DMS153 treated with DMSO at 0.1 percent for 48 hours (cell line): ENCODE data around the gene MAP3K14.

Experiments used
- DNase-seq: peaks from one replicate; lab custom pipeline; 2025; ENCODE audit not compliant: unreplicated experiment; lab: John Stamatoyannopoulos, UW

MAP3K14 gene

DNA sequence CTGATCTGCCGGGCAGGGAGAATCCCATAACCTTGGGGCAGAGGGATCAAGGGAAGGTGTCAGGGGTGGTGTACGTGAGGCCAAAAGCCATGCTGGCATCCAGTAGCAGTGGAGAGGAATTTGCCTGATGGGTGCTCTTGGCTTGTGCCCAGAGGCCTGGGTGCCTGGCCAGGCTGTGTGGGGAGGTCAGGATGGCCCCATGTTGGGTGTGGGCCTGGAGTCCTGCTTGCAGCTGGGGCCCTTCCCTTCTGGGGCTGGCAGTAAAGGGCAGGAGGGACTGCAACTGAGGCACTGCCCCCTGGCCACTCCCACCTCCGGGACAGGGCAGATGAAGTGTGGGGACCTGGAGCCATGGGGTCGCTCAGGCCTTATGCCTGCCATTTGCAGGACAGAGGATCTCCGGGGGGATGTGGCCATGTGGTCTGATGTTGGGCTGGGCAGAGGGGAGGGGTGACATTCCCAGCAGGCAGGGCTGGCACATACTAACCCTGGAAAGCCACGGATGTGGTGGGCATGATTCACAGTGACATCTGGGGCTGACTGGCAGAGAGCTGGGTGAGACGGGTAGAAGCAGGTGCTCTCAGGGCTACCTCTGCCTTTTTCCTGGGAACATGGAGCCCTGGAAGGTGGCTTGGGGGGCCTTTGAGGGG lies 91.6 kb downstream of the MAP3K14 start:
- DNase-seq: no peak

GRCh38 chr17:45224671-45225050 lies 92.2 kb downstream of the MAP3K14 start:
- DNase-seq: no peak

DNA sequence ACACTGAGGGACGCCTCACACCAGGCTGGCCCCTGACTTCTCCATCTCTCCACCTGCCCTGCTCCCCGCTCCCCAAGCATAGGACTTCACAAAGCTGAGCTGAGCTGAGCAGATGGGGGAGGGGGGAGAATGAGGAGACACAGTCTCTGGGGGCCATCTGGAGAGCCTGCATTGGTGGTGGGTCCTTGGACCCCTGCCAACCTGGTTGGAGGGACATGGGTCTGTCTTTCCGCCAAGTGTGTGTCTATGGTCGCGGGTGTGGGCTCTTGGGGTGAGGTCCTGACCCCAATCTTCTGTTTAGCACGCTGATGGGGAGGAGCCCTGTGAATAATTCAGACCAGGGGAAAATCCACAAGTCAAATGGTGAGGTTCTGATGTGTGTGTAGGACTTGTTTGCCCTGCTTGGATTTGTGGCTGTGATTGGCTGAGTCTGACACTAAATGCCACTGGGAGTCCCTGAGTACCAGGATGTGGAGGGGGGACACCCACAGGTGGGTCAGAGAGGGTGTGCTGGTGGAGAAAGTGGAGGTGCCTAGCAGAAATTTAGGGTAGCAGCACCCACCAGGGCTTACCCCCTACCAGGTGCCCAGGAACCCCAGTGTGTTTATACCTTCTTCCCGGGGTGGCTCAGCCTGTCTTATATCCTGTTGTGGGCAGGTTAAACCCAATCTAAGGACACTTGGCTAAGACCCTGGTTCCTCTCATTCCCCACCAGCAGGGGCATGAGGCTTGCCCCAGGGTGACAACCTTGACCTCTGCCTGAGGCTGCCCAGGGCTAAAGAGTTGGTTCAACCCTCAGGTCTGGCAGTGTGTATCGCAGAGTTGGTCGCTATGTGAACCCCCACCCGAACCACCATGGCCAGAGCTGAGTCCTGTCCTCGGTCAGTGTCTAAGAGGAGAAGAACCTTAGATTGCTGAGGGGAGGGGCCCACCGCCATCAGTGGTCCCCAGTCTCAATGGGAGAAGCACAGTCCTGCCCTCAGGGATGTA lies 93.0 kb downstream of the MAP3K14 start:
- no peak for DNase-seq

- no peak for DNase-seq
Observed at GRCh38 chr17:45222996-45223538, 93.8 kb downstream of the MAP3K14 start.

GRCh38 chr17:45222289-45222995 lies 94.4 kb downstream of the MAP3K14 start:
- DNase-seq: no peak

GRCh38 chr17:45222014-45222288 lies 94.9 kb downstream of the MAP3K14 start:
- no peak for DNase-seq

GRCh38 chr17:45221081-45222013 lies 95.5 kb downstream of the MAP3K14 start, which contains the start of gene FMNL1:
TSS of gene FMNL1 (plus strand) at chr17:45221885. CDS start at chr17:45222125, 240 bp downstream.
- no peak for DNase-seq

DNA sequence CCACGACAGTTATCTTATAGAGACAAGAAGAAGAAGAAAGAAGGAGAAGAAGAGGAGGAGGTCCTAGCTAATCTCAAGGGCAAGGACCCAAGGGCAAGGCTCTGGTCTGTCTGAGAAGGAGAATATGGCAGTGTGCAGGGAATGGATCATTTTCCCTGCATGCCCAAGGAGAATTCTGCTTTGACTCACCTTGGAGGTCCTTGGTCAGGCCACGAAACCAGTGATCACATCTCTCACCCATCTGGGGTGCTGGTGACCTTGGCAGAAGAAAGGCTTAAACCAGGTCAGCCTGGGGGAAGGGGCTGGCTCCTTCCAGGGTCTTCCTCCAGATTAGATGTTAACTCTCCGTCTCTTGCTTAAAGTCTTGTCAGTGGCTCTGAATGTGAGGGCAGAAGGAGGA lies 96.7 kb downstream of the MAP3K14 start:
- DNase-seq: no peak

DNA sequence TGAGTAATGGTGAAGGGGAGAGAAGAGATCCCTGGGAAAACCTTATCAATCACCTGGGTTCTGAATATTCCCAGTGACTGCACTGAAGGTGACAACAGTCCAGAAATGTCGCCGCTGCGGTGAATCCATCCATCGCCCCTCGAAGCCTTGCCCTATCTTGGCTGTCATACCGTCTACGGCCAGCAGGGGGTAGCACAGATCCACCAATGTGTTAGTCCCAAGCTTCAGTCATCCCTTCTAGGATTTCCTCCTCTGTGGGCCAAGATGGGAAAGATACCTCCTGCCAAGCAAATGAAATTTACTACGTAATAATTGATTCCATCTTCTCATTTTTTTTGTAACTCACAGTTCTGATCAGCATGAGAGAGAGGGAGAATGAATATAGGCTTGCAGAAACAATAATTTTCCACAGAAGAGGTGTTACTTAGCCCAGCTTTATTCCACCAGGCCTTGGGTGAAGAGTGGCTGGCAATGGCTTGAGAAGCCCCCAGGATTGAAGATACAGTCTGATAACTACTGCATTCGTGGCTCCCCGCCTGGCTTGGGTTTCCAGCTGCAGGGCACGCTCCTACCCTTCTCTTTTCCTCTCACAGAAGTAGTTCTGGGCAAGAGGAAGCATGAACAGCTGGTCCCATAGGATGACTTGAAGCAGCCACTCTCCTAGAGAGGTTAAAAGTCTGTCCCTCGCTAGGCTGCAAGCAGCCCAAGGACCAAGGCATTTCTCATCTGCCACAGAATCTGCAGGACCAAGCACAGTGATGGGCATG lies 97.7 kb downstream of the MAP3K14 start:
- DNase-seq: peak; percentile 41
